Thyroid gland (tissue), 4 donors: ENCODE data around the gene UROC1.

ENCODE experiments used
- POLR2A ChIP-seq, 2 donors: fragments of 450-650 bp; IDR thresholded peaks; one replicate each; pipeline ENCODE4 v1.6.1; 2017; ENCODE audit warnings: antibody characterized with exemption in 2 of 2, mild to moderate bottlenecking in 2 of 2, moderate library complexity in 1 of 2
- TF ChIP-seq, protein P1 (sequence below), 6 experiments: fragments of 200-600 bp in 3 of 6; fragments of 450-650 bp in 3 of 6; sonication (generic) in 3 of 6; IDR thresholded peaks; one replicate each; pipeline ENCODE4 v1.5.1; 2016 to 2019; ENCODE audit warnings: antibody characterized with exemption in 6 of 6, mild to moderate bottlenecking in 2 of 6, inconsistent platforms in 1 of 6, moderate library complexity in 1 of 6

GRCh38 chr3:126438186-126438585, 79.4 kb downstream of the UROC1 start:
- TF ChIP-seq, protein P1, sequence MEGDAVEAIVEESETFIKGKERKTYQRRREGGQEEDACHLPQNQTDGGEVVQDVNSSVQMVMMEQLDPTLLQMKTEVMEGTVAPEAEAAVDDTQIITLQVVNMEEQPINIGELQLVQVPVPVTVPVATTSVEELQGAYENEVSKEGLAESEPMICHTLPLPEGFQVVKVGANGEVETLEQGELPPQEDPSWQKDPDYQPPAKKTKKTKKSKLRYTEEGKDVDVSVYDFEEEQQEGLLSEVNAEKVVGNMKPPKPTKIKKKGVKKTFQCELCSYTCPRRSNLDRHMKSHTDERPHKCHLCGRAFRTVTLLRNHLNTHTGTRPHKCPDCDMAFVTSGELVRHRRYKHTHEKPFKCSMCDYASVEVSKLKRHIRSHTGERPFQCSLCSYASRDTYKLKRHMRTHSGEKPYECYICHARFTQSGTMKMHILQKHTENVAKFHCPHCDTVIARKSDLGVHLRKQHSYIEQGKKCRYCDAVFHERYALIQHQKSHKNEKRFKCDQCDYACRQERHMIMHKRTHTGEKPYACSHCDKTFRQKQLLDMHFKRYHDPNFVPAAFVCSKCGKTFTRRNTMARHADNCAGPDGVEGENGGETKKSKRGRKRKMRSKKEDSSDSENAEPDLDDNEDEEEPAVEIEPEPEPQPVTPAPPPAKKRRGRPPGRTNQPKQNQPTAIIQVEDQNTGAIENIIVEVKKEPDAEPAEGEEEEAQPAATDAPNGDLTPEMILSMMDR (IDR thresholded peaks at IDR 0.05), result no peak
- TF ChIP-seq POLR2A (IDR thresholded peaks at IDR 0.05), result no peak
